Loucy (cell line): ENCODE results near the gene HSPA14.

Experiments
- H2AFZ ChIP-seq: fragments of 200-600 bp; sonication (generic); 2 replicates; pipeline ENCODE4 v1.6.0; 2016; ENCODE audit warnings: antibody characterized with exemption, mild to moderate bottlenecking, low read length, moderate library complexity
- H3F3A ChIP-seq: fragments of 200-600 bp; 2 replicates; pipeline ENCODE4 v1.6.0; 2016; ENCODE audit warnings: antibody characterized with exemption, low read depth, mild to moderate bottlenecking
- H3K27me3 ChIP-seq: fragments of 200-600 bp; sonication (generic); 2 replicates; pipeline ENCODE4 v1.6.1; 2014; ENCODE audit warnings: low read length, mild to moderate bottlenecking; ENCODE audit not compliant: insufficient read depth, poor library complexity, severe bottlenecking
- H3K36me3 ChIP-seq: fragments of 200-600 bp; sonication (generic); 2 replicates; pipeline ENCODE4 v1.6.1; 2016; ENCODE audit warnings: low read length; ENCODE audit not compliant: insufficient read depth
- H3K4me1 ChIP-seq: fragments of 200-600 bp; sonication (generic); 2 replicates; pipeline ENCODE4 v1.5.1; 2014; ENCODE audit warnings: low read length, mild to moderate bottlenecking; ENCODE audit not compliant: insufficient read depth, poor library complexity, severe bottlenecking
- H3K4me2 ChIP-seq: fragments of 200-600 bp; sonication (generic); 2 replicates; pipeline ENCODE4 v1.6.0; 2014; ENCODE audit warnings: antibody characterized with exemption, low read length, low read depth, mild to moderate bottlenecking; ENCODE audit not compliant: poor library complexity, severe bottlenecking
- H3K4me3 ChIP-seq: fragments of 200-600 bp; sonication (generic); 2 replicates; pipeline ENCODE4 v1.5.1; 2014; ENCODE audit warnings: low read length, mild to moderate bottlenecking, mixed read lengths; ENCODE audit not compliant: poor library complexity, severe bottlenecking
- H3K79me2 ChIP-seq: fragments of 200-600 bp; sonication (generic); 2 replicates; pipeline ENCODE4 v1.6.1; 2014; ENCODE audit warnings: low read length; ENCODE audit not compliant: insufficient read depth
- H3K9ac ChIP-seq: fragments of 200-600 bp; sonication (generic); 2 replicates; pipeline ENCODE4 v1.6.0; 2014; ENCODE audit warnings: mild to moderate bottlenecking, low read depth, low read length, moderate library complexity; ENCODE audit not compliant: poor library complexity, severe bottlenecking
- H3K9me2 ChIP-seq: fragments of 200-600 bp; sonication (generic); replicated peaks from 2 replicates; pipeline ENCODE4 v1.6.1; 2016; ENCODE audit warnings: low read depth, low read length, mixed read lengths
- H3K9me3 ChIP-seq: fragments of 200-600 bp; sonication (generic); 2 replicates; pipeline ENCODE4 v1.6.1; 2014; ENCODE audit warnings: mild to moderate bottlenecking, antibody characterized with exemption, low read length, low read depth; ENCODE audit not compliant: insufficient read depth
- H4K20me1 ChIP-seq: fragments of 200-600 bp; sonication (generic); 2 replicates; pipeline ENCODE4 v1.6.0; 2014; ENCODE audit warnings: antibody characterized with exemption, low read length, mild to moderate bottlenecking; ENCODE audit not compliant: insufficient read depth, poor library complexity, severe bottlenecking
- EZH2phosphoT487 ChIP-seq: fragments of 200-600 bp; IDR thresholded peaks from 2 replicates; pipeline ENCODE4 v1.6.1; 2018; ENCODE audit warnings: antibody characterized with exemption, mild to moderate bottlenecking, moderate library complexity, borderline replicate concordance
- TF ChIP-seq, protein P1 (sequence below): fragments of 200-600 bp; sonication (generic); conservative IDR thresholded peaks from 2 replicates; pipeline ENCODE4 v1.5.1; 2014; ENCODE audit warnings: mild to moderate bottlenecking, antibody characterized with exemption, low read length

The HSPA14 gene

GRCh38 chr10:14820010-14820774 lies 17.9 kb upstream of the HSPA14 start:
- no peak for TF ChIP-seq EZH2phosphoT487
- TF ChIP-seq, protein P1, sequence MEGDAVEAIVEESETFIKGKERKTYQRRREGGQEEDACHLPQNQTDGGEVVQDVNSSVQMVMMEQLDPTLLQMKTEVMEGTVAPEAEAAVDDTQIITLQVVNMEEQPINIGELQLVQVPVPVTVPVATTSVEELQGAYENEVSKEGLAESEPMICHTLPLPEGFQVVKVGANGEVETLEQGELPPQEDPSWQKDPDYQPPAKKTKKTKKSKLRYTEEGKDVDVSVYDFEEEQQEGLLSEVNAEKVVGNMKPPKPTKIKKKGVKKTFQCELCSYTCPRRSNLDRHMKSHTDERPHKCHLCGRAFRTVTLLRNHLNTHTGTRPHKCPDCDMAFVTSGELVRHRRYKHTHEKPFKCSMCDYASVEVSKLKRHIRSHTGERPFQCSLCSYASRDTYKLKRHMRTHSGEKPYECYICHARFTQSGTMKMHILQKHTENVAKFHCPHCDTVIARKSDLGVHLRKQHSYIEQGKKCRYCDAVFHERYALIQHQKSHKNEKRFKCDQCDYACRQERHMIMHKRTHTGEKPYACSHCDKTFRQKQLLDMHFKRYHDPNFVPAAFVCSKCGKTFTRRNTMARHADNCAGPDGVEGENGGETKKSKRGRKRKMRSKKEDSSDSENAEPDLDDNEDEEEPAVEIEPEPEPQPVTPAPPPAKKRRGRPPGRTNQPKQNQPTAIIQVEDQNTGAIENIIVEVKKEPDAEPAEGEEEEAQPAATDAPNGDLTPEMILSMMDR: no peak
- H3K9me2 ChIP-seq: no peaks in the 10 kb centered on the region
- no peaks in the 10 kb centered on the region for H3K36me3 ChIP-seq
- H3K27me3 ChIP-seq: no peaks in the 10 kb centered on the region
- H3K4me3 ChIP-seq: no peak overlapping the region
- H3K4me1 ChIP-seq: no peaks in the 10 kb centered on the region
- no peak overlapping the region for H3K9ac ChIP-seq
- no peak overlapping the region for H3K4me2 ChIP-seq
- no peaks in the 10 kb centered on the region for H3F3A ChIP-seq
- no peak overlapping the region for H2AFZ ChIP-seq
- no peaks in the 10 kb centered on the region for H4K20me1 ChIP-seq
- H3K79me2 ChIP-seq: no peaks in the 10 kb centered on the region
- H3K9me3 ChIP-seq: no peaks in the 10 kb centered on the region

DNA sequence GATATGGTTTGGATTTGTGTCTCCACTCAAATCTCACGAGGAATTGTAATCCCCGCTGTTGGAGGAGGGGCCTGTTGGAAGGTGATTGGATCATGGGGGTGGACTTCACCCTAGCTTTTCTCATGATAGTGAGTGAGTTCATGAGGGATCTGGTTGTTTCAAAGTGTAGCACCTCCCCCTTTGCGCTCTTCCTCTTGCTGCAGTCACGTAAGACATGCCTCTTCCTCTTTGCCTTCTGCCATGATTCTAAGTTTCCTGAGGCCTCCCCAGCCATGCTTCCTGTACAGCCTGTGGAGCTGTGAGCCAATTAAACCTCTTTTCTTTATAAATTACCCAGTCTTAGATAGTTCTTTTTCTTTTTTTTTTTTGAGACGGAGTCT lies 17.3 kb upstream of the HSPA14 start:
- H3K36me3 ChIP-seq: no peaks in the 10 kb centered on the region
- no peaks in the 10 kb centered on the region for H3K27me3 ChIP-seq
- H3K79me2 ChIP-seq: no peaks in the 10 kb centered on the region
- TF ChIP-seq, protein P1: no peak
- TF ChIP-seq EZH2phosphoT487: no peak
- no peak overlapping the region; the same call in 1 of the 2 replicates for H2AFZ ChIP-seq
- no peak overlapping the region for H3K9ac ChIP-seq
- no peak overlapping the region for H3K4me2 ChIP-seq
- no peaks in the 10 kb centered on the region for H3K9me3 ChIP-seq
- no peaks in the 10 kb centered on the region for H4K20me1 ChIP-seq
- H3K4me3 ChIP-seq: no peak overlapping the region
- H3K4me1 ChIP-seq: no peaks in the 10 kb centered on the region
- H3F3A ChIP-seq: no peaks in the 10 kb centered on the region
- no peaks in the 10 kb centered on the region for H3K9me2 ChIP-seq

- no peak overlapping the region for H3K9ac ChIP-seq
- H3K27me3 ChIP-seq: no peaks in the 10 kb centered on the region
- no peaks in the 10 kb centered on the region for H4K20me1 ChIP-seq
- no peaks in the 10 kb centered on the region for H3K9me3 ChIP-seq
- H3K4me1 ChIP-seq: no peaks in the 10 kb centered on the region
- H3K9me2 ChIP-seq: no peaks in the 10 kb centered on the region
- no peaks in the 10 kb centered on the region for H3F3A ChIP-seq
- H3K4me2 ChIP-seq: no peak overlapping the region
- H3K4me3 ChIP-seq: no peak overlapping the region
- TF ChIP-seq EZH2phosphoT487: no peak
- TF ChIP-seq, protein P1: no peak
- H3K36me3 ChIP-seq: no peaks in the 10 kb centered on the region
- no peak overlapping the region for H2AFZ ChIP-seq
- no peaks in the 10 kb centered on the region for H3K79me2 ChIP-seq
These were observed 16.3 kb upstream of the HSPA14 start for GRCh38 chr10:14821635-14822375.
